ENCODE measurements around the gene MAL. TPM values are rescaled to one million over a fixed set of nuclear protein-coding genes. Genes with fewer than 3 reads are reported as not detected.
A peak's percentile ranks its signal among the peaks of the same experiment; 100 is the strongest.

The MAL gene
- total and polyA plus RNA-seq, 2 of the 13 experiments (the other 11 are each of a cell fraction or from before 2014, with no cell fraction given), result not detected

DNA sequence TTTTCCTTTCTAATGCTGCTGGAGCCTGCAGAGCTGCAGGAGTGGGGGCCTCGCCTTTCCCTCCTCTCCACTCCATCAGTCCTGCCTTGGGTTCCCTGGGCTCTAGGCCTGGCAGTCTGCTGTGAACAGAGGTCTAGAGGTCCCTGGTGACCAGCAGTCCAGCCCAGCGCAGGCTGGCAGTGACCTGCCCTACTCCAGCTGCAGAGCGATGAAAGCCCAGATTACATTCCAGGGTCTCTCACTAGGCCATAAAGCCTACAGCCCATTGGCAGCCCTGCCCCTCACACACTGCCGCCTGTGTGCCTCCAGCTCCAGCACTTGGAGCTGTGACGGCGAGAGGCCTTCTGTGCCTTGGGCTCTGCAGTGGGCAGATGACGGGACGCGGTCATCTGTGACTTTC lies 14.8 kb upstream of the MAL start:
- ChIA-PET POLR2A (no interaction called here), CTCF (ENCODE audit: low intra/inter-chr PET ratio, low total read pairs) (no interaction called here)
- 73% methylated on average over 5 of the region's 9 CpGs for WGBS (ENCODE audit: low lambda C conversion rate)
- Histone ChIP-seq H3K27ac (ENCODE audit: extremely low read length, insufficient read depth, low read length) (no peak overlapping the region), H3K36me3 (replicated peaks in 1 of 2; ENCODE audit: control insufficient read depth in 1 of 2, insufficient read depth in 2 of 2, low read length in 2 of 2) (no peaks in the 10 kb centered on the region), H4K20me1 (ENCODE audit: insufficient read depth, low read length) (no peaks in the 10 kb centered on the region), H2AFZ (ENCODE audit: low read length) (no peak overlapping the region), H3K79me2 (ENCODE audit: insufficient read depth, low read length) (no peaks in the 10 kb centered on the region), H3K27me3 (ENCODE audit: control insufficient read depth in 1 of 2, insufficient read depth in 2 of 2, low read length in 2 of 2) (peaks cover 3 to 56% of the 10 kb centered on the region in 2 experiments; a peak in 3 of 5 replicates), H3K4me3 (replicated peaks in 1 of 3; ENCODE audit: insufficient read depth in 1 of 3, low read depth in 2 of 3, low read length in 3 of 3) (no peak overlapping the region), H3K4me1 (ENCODE audit: insufficient read depth, low read length) (no peaks in the 10 kb centered on the region), H3K9ac (ENCODE audit: insufficient read depth, low read depth, low read length) (no peak overlapping the region), H3K9me3 (ENCODE audit: low read length) (no peaks in the 10 kb centered on the region), H3K4me2 (ENCODE audit: low read depth, low read length) (no peak overlapping the region)
- in situ Hi-C loops (cut with HindIII; ENCODE audit: extremely low pct_ligation_motif_present, low pct_unique_long_range_greater_than_20kb), result no loop called here
- FAIRE-seq, result no peak
- TF ChIP-seq ZSCAN21 (CRISPR knock-in tag; IDR thresholded peaks at IDR 0.05; ENCODE audit: borderline replicate concordance) (0 out of 2 replicates have a peak, but pooled peaks have one; percentile 29), KLF16 (CRISPR knock-in tag; IDR thresholded peaks at IDR 0.05) (no peak)
- no peak for DNase-seq (ENCODE audit: low spot score)
- intact Hi-C loops (cut with micrococcal nuclease; ENCODE audit: unreplicated experiment), result no loop called here
- no peak for ATAC-seq
- BruUV-seq (replicated peaks), result no TSS peak

DNA sequence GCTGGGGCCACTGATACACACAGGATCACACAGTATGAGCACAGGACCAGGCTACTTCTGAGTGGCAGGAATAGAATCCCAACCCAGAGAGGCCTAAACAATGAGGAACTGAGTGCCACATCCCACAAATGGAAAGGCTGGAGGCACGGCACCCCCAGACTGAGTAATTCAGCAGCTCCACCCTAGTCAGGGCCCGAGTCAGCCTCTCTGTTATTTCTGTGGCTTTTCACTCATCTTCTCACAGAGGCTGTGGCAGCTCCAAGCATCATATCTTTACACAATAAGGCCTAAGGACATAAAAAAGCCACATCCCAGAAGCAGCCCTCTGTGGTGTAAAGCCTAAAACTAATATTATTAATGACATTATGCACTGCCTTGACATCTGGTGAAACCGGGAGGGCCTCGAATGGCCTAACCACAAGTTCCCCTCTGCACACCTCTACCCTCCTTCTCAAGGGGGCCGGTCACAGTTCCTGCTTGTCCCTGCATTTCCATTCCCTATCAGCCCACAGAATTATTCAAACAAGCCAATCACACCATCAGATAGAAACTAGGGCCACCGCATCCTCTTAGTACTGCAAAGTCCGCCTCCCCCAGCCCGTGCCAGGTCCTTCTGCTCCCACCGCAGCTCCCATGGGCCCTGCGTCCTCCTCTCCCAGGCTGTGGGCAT lies 12.5 kb upstream of the MAL start:
- in situ Hi-C loops (cut with HindIII; ENCODE audit: extremely low pct_ligation_motif_present, low pct_unique_long_range_greater_than_20kb), result no loop called here
- ChIA-PET POLR2A (no interaction called here), CTCF (ENCODE audit: low intra/inter-chr PET ratio, low total read pairs) (no interaction called here)
- H3K9ac ChIP-seq (ENCODE audit: insufficient read depth, low read depth, low read length), result no peak overlapping the region
- H2AFZ ChIP-seq (ENCODE audit: low read length), result no peak overlapping the region
- no peaks in the 10 kb centered on the region for H3K4me1 ChIP-seq (ENCODE audit: insufficient read depth, low read length)
- no peaks in the 10 kb centered on the region for H3K36me3 ChIP-seq (replicated peaks in 1 of 2; ENCODE audit: control insufficient read depth in 1 of 2, insufficient read depth in 2 of 2, low read length in 2 of 2)
- intact Hi-C loops (cut with micrococcal nuclease; ENCODE audit: unreplicated experiment), result no loop called here
- no TSS peak for BruUV-seq (replicated peaks)
- no peak for FAIRE-seq
- no peaks in the 10 kb centered on the region for H3K9me3 ChIP-seq (ENCODE audit: low read length)
- no peak overlapping the region for H3K4me3 ChIP-seq (replicated peaks in 1 of 3; ENCODE audit: insufficient read depth in 1 of 3, low read depth in 2 of 3, low read length in 3 of 3)
- ATAC-seq, result no peak
- H3K27me3 ChIP-seq (ENCODE audit: control insufficient read depth in 1 of 2, insufficient read depth in 2 of 2, low read length in 2 of 2), result peaks cover 13 to 60% of the 10 kb centered on the region in 2 experiments; a peak in 4 of 5 replicates
- no peak for TF ChIP-seq KAT8 (CRISPR knock-in tag; IDR thresholded peaks at IDR 0.05)
- TF ChIP-seq DNMT3B (CRISPR knock-in tag; conservative IDR thresholded peaks at IDR 0.05), result no peak
- no peak for TF ChIP-seq ZNF546 (CRISPR knock-in tag; conservative IDR thresholded peaks at IDR 0.05)
- 39% methylated on average over 10 of the region's 10 CpGs for WGBS (ENCODE audit: low lambda C conversion rate)
- no peak for DNase-seq (ENCODE audit: low spot score)
- H3K79me2 ChIP-seq (ENCODE audit: insufficient read depth, low read length), result no peaks in the 10 kb centered on the region
- no peak overlapping the region for H3K4me2 ChIP-seq (ENCODE audit: low read depth, low read length)
- H4K20me1 ChIP-seq (ENCODE audit: insufficient read depth, low read length), result no peaks in the 10 kb centered on the region
- no peak overlapping the region for H3K27ac ChIP-seq (ENCODE audit: extremely low read length, insufficient read depth, low read length)

All from HepG2 (cell line).